Neural cell (in vitro differentiated cells): Measurements from ENCODE around the gene GAGE10. TPM values are rescaled to one million over a fixed set of nuclear protein-coding genes. Genes with fewer than 3 reads are reported as not detected.

Experiments
- H2AFZ ChIP-seq: fragments of 200-600, 300-800 bp; sonication (generic), shearing (Covaris generic); 2 replicates; pipeline ENCODE4 v1.6.0; 2014; ENCODE audit warnings: low read depth, mild to moderate bottlenecking, antibody characterized with exemption, low read length, moderate library complexity
- H3F3A ChIP-seq: fragments of 200-600 bp; shearing (Covaris generic); 2 replicates; pipeline ENCODE4 v1.6.1; 2016; ENCODE audit warnings: mild to moderate bottlenecking, moderate library complexity, mixed read lengths, antibody characterized with exemption, low read length; ENCODE audit not compliant: insufficient read depth, poor library complexity, severe bottlenecking
- H3K27ac ChIP-seq: fragments of 200-600, 300-800 bp; sonication (generic), shearing (Covaris generic); 2 replicates; pipeline ENCODE4 v1.5.1; 2014; ENCODE audit warnings: mild to moderate bottlenecking, low read length, moderate library complexity
- H3K27me3 ChIP-seq: fragments of 300-800, 200-600 bp; sonication (generic), shearing (Covaris generic); 2 replicates; pipeline ENCODE4 v1.6.0; 2014; ENCODE audit warnings: mild to moderate bottlenecking, low read depth, low read length, moderate library complexity; ENCODE audit not compliant: insufficient read depth
- H3K36me3 ChIP-seq: fragments of 300-800, 200-600 bp; sonication (generic), shearing (Covaris generic); 2 replicates; pipeline ENCODE4 v1.5.1; 2014; ENCODE audit warnings: mild to moderate bottlenecking, antibody characterized with exemption, low read length, moderate library complexity; ENCODE audit not compliant: insufficient read depth
- H3K4me2 ChIP-seq: fragments of 300-800, 200-600 bp; sonication (generic), shearing (Covaris generic); 2 replicates; pipeline ENCODE4 v1.6.0; 2014; ENCODE audit warnings: mild to moderate bottlenecking, low read length
- H3K4me3 ChIP-seq: fragments of 300-800, 200-600 bp; sonication (generic), shearing (Covaris generic); 2 replicates; pipeline ENCODE4 v1.5.1; 2014; ENCODE audit warnings: mild to moderate bottlenecking, low read length, moderate library complexity
- H3K79me2 ChIP-seq: fragments of 200-600 bp; shearing (Covaris generic); replicated peaks from 2 replicates; pipeline ENCODE4 v1.6.0; 2014; ENCODE audit warnings: mild to moderate bottlenecking, low read length, moderate library complexity; ENCODE audit not compliant: insufficient read depth
- H3K9ac ChIP-seq: fragments of 300-800, 200-600 bp; sonication (generic), shearing (Covaris generic); 2 replicates; pipeline ENCODE4 v1.6.1; 2016; ENCODE audit warnings: mild to moderate bottlenecking, low read length, mixed read lengths
- H3K9me2 ChIP-seq: fragments of 200-600 bp; shearing (Covaris generic); 2 replicates; pipeline ENCODE4 v1.6.1; 2016; ENCODE audit warnings: mild to moderate bottlenecking, low read length, mixed read lengths; ENCODE audit not compliant: insufficient read depth
- H3K9me3 ChIP-seq: fragments of 200-600, 300-800 bp; sonication (generic), shearing (Covaris generic); 2 replicates; pipeline ENCODE4 v1.6.1; 2016; ENCODE audit warnings: mild to moderate bottlenecking, mixed run types, low read length, moderate library complexity, mixed read lengths
- H4K20me1 ChIP-seq: fragments of 200-600 bp; shearing (Covaris generic); 2 replicates; pipeline ENCODE4 v1.6.1; 2016; ENCODE audit warnings: mild to moderate bottlenecking, mixed run types; ENCODE audit not compliant: insufficient read depth
- CTCF ChIP-seq: fragments of 450-650 bp; IDR thresholded peaks from 2 replicates; pipeline ENCODE4 v1.5.1; 2014; ENCODE audit warnings: antibody characterized with exemption, mild to moderate bottlenecking, moderate library complexity; ENCODE audit not compliant: poor library complexity, severe bottlenecking
- EP300 ChIP-seq: fragments of 450-650 bp; conservative IDR thresholded peaks from 2 replicates; pipeline ENCODE4 v1.6.1; 2014; ENCODE audit warnings: antibody characterized with exemption, mild to moderate bottlenecking, moderate library complexity; ENCODE audit not compliant: poor library complexity, severe bottlenecking
- EZH2 ChIP-seq: fragments of 200-600, 300-800 bp; shearing (Covaris generic), sonication (generic); IDR thresholded peaks from 2 replicates; pipeline ENCODE4 v1.6.1; 2014; ENCODE audit warnings: antibody characterized with exemption, low read length, borderline replicate concordance, mild to moderate bottlenecking; ENCODE audit not compliant: insufficient read depth, poor library complexity, severe bottlenecking
- MXI1 ChIP-seq: fragments of 450-650 bp; conservative IDR thresholded peaks from 2 replicates; pipeline ENCODE4 v1.6.1; 2014; ENCODE audit warnings: antibody characterized with exemption, mild to moderate bottlenecking; ENCODE audit not compliant: poor library complexity, severe bottlenecking
- POLR2AphosphoS5 ChIP-seq: IDR thresholded peaks from 2 replicates; pipeline ENCODE4 v1.6.1; 2012
- RAD21 ChIP-seq: fragments of 450-650 bp; conservative IDR thresholded peaks from 2 replicates; pipeline ENCODE4 v1.6.1; 2014; ENCODE audit warnings: antibody characterized with exemption, mild to moderate bottlenecking, moderate library complexity
- SMC3 ChIP-seq: fragments of 450-650 bp; conservative IDR thresholded peaks from 2 replicates; pipeline ENCODE4 v1.6.1; 2014; ENCODE audit warnings: antibody characterized with exemption, mild to moderate bottlenecking, moderate library complexity; ENCODE audit not compliant: poor library complexity
- TAF1 ChIP-seq: IDR thresholded peaks from 2 replicates; pipeline ENCODE4 v1.6.1; 2012; ENCODE audit warnings: low read depth
- polyA plus RNA-seq: library from polyadenylated mRNA; depleted of rRNA; stranded (reverse); fragments of >200 nt; gene quantifications from 2 replicates; pipeline ENCODE4 v1.2.3, GENCODE V29; 2014
- TF ChIP-seq, protein P1 (sequence below): IDR thresholded peaks from 2 replicates; pipeline ENCODE4 v1.6.1; 2012; ENCODE audit warnings: borderline replicate concordance

GAGE10 gene
- polyA plus RNA-seq, 1 donor from 2014 or later, result not detected

DNA sequence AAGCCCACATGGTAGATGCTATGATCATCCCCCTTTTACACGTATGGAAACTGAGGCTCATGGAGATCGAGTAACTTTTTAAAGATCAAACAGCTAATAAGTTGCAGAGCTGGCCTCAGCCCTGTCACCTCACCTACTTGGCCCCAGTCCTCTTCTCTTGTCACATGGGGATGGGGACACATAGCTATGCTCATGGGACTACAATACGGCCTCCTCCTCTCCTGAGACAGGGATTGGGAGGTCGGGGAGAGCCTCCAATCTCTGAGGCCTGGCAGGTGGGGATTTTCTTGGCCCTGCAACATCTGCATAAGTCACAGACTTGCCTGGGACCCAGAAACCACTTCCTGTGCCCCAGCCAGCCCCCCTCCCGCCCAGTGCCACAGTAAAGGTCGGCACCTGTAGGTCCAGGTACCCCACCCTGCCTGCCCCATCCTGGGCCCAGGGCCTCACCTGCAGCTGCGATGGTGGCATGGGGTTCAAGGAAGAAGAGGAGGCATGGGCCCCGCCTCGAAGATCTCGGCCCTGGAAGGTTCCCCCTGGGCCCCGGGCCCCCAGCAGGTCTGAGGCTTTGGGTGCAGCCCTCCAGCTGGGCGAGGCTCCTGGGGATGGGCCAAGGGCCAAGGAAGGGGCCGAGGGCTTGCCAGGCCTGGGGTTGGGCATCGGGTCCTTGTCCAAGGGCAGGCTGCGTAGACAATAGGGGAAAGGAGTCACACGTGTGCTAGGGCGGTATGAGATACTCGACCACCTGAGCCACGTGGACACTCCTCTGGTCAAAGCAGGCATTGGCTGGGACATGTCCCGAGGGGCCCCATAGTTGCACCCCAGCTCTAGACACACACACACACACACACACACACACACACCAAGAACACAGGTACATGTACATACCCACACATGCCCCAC, 45.3 kb upstream of the GAGE10 start:
- Histone ChIP-seq H3K27ac (no peak overlapping the region), H3F3A (no peaks in the 10 kb centered on the region), H3K4me2 (no peak overlapping the region), H3K9ac (no peak overlapping the region), H3K27me3 (no peaks in the 10 kb centered on the region), H3K4me3 (no peak overlapping the region), H2AFZ (no peak overlapping the region), H4K20me1 (no peaks in the 10 kb centered on the region), H3K79me2 (no peaks in the 10 kb centered on the region), H3K36me3 (no peaks in the 10 kb centered on the region), H3K9me2 (no peaks in the 10 kb centered on the region), H3K9me3 (no peaks in the 10 kb centered on the region)
- TF ChIP-seq, protein P1, sequence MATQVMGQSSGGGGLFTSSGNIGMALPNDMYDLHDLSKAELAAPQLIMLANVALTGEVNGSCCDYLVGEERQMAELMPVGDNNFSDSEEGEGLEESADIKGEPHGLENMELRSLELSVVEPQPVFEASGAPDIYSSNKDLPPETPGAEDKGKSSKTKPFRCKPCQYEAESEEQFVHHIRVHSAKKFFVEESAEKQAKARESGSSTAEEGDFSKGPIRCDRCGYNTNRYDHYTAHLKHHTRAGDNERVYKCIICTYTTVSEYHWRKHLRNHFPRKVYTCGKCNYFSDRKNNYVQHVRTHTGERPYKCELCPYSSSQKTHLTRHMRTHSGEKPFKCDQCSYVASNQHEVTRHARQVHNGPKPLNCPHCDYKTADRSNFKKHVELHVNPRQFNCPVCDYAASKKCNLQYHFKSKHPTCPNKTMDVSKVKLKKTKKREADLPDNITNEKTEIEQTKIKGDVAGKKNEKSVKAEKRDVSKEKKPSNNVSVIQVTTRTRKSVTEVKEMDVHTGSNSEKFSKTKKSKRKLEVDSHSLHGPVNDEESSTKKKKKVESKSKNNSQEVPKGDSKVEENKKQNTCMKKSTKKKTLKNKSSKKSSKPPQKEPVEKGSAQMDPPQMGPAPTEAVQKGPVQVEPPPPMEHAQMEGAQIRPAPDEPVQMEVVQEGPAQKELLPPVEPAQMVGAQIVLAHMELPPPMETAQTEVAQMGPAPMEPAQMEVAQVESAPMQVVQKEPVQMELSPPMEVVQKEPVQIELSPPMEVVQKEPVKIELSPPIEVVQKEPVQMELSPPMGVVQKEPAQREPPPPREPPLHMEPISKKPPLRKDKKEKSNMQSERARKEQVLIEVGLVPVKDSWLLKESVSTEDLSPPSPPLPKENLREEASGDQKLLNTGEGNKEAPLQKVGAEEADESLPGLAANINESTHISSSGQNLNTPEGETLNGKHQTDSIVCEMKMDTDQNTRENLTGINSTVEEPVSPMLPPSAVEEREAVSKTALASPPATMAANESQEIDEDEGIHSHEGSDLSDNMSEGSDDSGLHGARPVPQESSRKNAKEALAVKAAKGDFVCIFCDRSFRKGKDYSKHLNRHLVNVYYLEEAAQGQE, result no peak
- TF ChIP-seq TAF1, result no peak
- no peak for TF ChIP-seq CTCF
- no peak for TF ChIP-seq RAD21
- no peak for TF ChIP-seq MXI1
- TF ChIP-seq POLR2AphosphoS5, result no peak
- no peak for TF ChIP-seq EP300
- no peak for TF ChIP-seq EZH2
- TF ChIP-seq SMC3, result no peak

GRCh38 chrX:49258749-49259124, 44.7 kb upstream of the GAGE10 start:
- Histone ChIP-seq H4K20me1 (no peaks in the 10 kb centered on the region), H3K9ac (no peak overlapping the region), H3K9me3 (no peaks in the 10 kb centered on the region), H3K27ac (no peak overlapping the region), H3K9me2 (no peaks in the 10 kb centered on the region), H3K79me2 (no peaks in the 10 kb centered on the region), H3F3A (no peaks in the 10 kb centered on the region), H3K27me3 (no peaks in the 10 kb centered on the region), H3K4me2 (no peak overlapping the region), H3K4me3 (no peak overlapping the region), H3K36me3 (no peaks in the 10 kb centered on the region), H2AFZ (no peak overlapping the region)
- TF ChIP-seq SMC3 (no peak), CTCF (no peak), RAD21 (no peak), POLR2AphosphoS5 (no peak), MXI1 (no peak)
- TF ChIP-seq, protein P1, result no peak
